Ascending aorta (tissue), 2 donors: ENCODE results near the gene RUNDC3A. TPM values are rescaled to one million over a fixed set of nuclear protein-coding genes. Genes with fewer than 3 reads are reported as not detected.
A peak's percentile ranks its signal among the peaks of the same experiment; 100 is the strongest.

Experiments
- DNase-seq, 2 donors: peaks; one replicate each; pipeline ENCODE4 v3.0.0-alpha.2; 2019; ENCODE audit warnings: low spot score in 2 of 2
- H3K27ac ChIP-seq, 2 donors: fragments of 200-600 bp; sonication (generic); one replicate each; pipeline ENCODE4 v1.5.1; 2016 to 2017; ENCODE audit warnings: mild to moderate bottlenecking in 1 of 2
- H3K27me3 ChIP-seq: fragments of 200-600 bp; sonication (generic); one replicate; pipeline ENCODE4 v1.5.1; 2017
- H3K36me3 ChIP-seq, 2 donors: fragments of 200-600 bp; sonication (generic); one replicate each; pipeline ENCODE4 v1.5.1; 2016
- H3K4me1 ChIP-seq, 2 donors: fragments of 200-600 bp; sonication (generic); one replicate each; pipeline ENCODE4 v1.5.1; 2016 to 2017; ENCODE audit warnings: mild to moderate bottlenecking in 1 of 2
- H3K4me3 ChIP-seq, 2 donors: fragments of 200-600 bp; sonication (generic); one replicate each; pipeline ENCODE4 v1.5.1; 2016 to 2017; ENCODE audit warnings: mild to moderate bottlenecking in 1 of 2
- H3K9me3 ChIP-seq, 2 donors: fragments of 200-600 bp; sonication (generic); one replicate each; pipeline ENCODE4 v1.5.1; 2016
- intact Hi-C: fragments of 100-400 bp; cut with DNase I; formaldehyde crosslinking; loops from one replicate; pipeline ENCODE4 v1.15.1; 2023
- total RNA-seq: library from RNA; depleted of rRNA; stranded (reverse); fragments of >200 nt; gene quantifications from one replicate; pipeline ENCODE4 v1.1.0, GENCODE V29; 2016
- TF ChIP-seq, protein P1 (sequence below), 3 experiments: fragments of 200-600 bp in 2 of 3; fragments of 450-650 bp in 1 of 3; sonication (generic) in 2 of 3; IDR thresholded peaks; one replicate each; pipeline ENCODE4 v1.5.1; 2016 to 2019; ENCODE audit warnings: antibody characterized with exemption in 3 of 3, mild to moderate bottlenecking in 1 of 3, moderate library complexity in 1 of 3

The RUNDC3A gene
- total RNA-seq, 1 donor from 2014 or later: not detected

DNA sequence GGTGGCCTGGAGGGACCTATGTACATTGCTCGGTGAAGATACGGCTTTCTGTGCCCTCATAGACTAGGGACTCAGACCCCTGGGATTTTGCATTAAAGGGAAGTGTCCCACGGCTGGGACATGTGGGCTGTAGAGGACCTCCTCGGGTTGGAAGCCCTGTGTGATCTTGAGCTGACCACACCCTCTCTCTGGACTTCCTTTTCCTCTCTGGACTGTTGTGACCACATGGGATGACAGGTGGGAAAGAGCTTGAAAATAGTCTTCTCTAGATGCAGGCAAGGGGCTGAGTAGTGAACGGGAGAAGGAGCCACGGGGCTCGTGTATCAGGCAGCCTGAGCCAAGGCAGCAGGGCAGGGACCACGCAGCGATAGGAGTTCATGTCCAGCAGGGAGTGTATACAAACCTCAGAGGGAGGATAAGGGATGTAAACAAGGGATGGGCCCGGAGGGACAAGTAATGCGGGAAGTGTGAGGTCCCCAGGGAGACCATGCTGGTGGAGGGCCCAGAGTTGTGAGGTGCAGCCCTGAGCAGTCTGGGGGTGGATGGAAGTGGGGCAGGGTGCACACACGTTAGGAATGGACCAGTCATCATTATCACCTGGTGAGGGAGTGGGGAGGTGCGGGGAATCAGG is 36.0 kb upstream of the RUNDC3A start:
- TF ChIP-seq, protein P1, sequence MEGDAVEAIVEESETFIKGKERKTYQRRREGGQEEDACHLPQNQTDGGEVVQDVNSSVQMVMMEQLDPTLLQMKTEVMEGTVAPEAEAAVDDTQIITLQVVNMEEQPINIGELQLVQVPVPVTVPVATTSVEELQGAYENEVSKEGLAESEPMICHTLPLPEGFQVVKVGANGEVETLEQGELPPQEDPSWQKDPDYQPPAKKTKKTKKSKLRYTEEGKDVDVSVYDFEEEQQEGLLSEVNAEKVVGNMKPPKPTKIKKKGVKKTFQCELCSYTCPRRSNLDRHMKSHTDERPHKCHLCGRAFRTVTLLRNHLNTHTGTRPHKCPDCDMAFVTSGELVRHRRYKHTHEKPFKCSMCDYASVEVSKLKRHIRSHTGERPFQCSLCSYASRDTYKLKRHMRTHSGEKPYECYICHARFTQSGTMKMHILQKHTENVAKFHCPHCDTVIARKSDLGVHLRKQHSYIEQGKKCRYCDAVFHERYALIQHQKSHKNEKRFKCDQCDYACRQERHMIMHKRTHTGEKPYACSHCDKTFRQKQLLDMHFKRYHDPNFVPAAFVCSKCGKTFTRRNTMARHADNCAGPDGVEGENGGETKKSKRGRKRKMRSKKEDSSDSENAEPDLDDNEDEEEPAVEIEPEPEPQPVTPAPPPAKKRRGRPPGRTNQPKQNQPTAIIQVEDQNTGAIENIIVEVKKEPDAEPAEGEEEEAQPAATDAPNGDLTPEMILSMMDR (IDR thresholded peaks at IDR 0.05): no peak
- Histone ChIP-seq H3K27me3 (no peaks in the 10 kb centered on the region), H3K9me3 (no peaks in the 10 kb centered on the region), H3K4me1 (no peaks in the 10 kb centered on the region), H3K36me3 (no peaks in the 10 kb centered on the region), H3K27ac (no peak overlapping the region), H3K4me3 (no peak overlapping the region)
- intact Hi-C loops: no loop called here
- no peak for DNase-seq

DNA sequence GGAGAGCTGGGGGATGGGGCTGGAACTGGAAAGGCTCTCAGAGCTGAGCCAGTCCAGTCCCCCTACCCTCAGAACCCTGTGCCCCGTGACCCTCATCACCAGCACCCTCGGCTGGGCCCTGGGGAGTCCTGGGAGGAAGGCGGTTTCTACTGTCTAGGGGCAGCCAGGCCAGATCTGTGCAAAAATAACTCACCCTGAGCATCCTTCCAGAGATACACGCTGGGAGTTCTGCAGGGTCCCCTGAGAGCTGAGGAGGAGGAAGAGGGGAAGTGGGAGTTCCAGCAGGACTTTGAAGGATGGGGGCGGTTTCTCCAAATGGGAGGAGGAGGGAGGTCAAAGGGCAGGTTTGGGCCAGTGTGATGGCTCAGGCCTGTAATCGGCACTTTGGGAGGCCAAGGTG is 35.4 kb upstream of the RUNDC3A start:
- DNase-seq: no peak
- intact Hi-C loops: no loop called here
- no peaks in the 10 kb centered on the region for H3K4me1 ChIP-seq
- TF ChIP-seq, protein P1 (IDR thresholded peaks at IDR 0.05): no peak
- no peak overlapping the region for H3K27ac ChIP-seq
- no peaks in the 10 kb centered on the region for H3K27me3 ChIP-seq
- H3K4me3 ChIP-seq: no peak overlapping the region
- no peaks in the 10 kb centered on the region for H3K36me3 ChIP-seq
- H3K9me3 ChIP-seq: no peaks in the 10 kb centered on the region

DNA sequence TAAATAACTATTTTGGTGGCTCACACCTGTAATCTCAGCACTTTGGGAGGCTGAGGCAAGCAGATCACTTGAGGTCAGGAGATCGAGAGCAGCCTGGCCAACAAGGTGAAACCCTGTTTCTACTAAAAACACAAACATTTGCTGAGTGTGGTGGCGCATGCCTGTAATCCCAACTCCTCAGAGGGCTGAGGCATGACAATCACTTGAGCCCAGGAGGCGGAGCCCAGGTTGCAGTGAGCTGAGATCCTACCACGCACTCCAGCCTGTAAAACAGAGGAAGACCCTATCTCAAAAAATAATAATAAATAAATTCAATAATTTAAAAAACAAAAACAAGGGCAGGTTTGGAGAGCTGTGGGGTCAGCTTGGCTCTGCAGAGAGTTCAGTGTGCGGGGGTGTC is 34.8 kb upstream of the RUNDC3A start:
- intact Hi-C loops: no loop called here
- H3K4me1 ChIP-seq: no peaks in the 10 kb centered on the region
- DNase-seq: no peak
- H3K9me3 ChIP-seq: no peaks in the 10 kb centered on the region
- TF ChIP-seq, protein P1 (IDR thresholded peaks at IDR 0.05): no peak
- H3K27me3 ChIP-seq: no peaks in the 10 kb centered on the region
- H3K36me3 ChIP-seq: no peaks in the 10 kb centered on the region
- H3K27ac ChIP-seq: no peak overlapping the region
- H3K4me3 ChIP-seq: no peak overlapping the region

DNA sequence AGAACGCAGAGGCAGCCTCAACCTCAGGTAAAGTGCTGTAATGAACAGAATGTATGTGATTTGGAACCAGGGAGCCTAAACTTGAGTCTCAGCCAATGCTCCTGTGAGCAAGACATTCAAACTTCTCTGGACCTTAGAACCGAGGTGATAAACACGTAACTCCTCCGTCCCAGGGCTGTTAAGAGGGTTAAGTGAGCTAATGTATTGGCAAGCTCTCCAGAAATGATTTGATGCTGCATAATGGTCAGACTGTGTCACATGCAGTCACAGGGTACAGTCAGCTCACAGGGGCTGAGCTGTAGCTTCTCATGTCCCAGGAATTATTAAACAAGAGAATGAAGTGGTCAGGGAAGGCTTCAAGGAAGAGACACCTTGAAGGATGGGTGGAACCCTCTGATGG is 30.4 kb upstream of the RUNDC3A start:
- no peaks in the 10 kb centered on the region for H3K36me3 ChIP-seq
- DNase-seq: no peak
- intact Hi-C loops: no loop called here

DNA sequence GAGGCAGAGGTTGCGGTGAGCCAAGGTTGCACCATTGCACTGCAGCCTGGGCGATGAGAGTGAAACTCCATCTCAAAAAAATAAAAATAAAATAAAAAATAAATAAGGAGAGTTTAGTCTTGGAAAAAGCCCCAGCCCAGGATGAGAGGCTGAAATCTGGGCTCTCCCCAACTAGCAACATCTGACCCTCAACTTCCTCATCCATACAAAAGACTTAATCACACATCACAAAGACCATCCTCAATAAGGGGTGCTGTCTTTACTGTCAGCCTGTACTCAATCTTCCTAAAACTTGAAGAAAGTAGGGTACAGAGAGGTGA is 29.1 kb upstream of the RUNDC3A start:
- DNase-seq: no peak
- Histone ChIP-seq H3K27ac (peak overlapping the region in 1 of 2 donors; percentile 18), H3K9me3 (no peaks in the 10 kb centered on the region), H3K4me3 (no peak overlapping the region), H3K4me1 (no peaks in the 10 kb centered on the region), H3K27me3 (no peaks in the 10 kb centered on the region), H3K36me3 (no peaks in the 10 kb centered on the region)
- intact Hi-C loops: no loop called here
- TF ChIP-seq, protein P1 (IDR thresholded peaks at IDR 0.05): no peak

More for the DNA sequence above, 30.4 kb upstream of the RUNDC3A start:
- no peaks in the 10 kb centered on the region for H3K9me3 ChIP-seq
- H3K4me1 ChIP-seq: no peaks in the 10 kb centered on the region
- H3K27me3 ChIP-seq: no peaks in the 10 kb centered on the region
- no peak overlapping the region for H3K4me3 ChIP-seq
- H3K27ac ChIP-seq: no peak overlapping the region
- TF ChIP-seq, protein P1 (IDR thresholded peaks at IDR 0.05): no peak
